ENCODE measurements around the gene WWOX.
A peak's percentile ranks its signal among the peaks of the same experiment; 100 is the strongest.

Gene WWOX

DNA sequence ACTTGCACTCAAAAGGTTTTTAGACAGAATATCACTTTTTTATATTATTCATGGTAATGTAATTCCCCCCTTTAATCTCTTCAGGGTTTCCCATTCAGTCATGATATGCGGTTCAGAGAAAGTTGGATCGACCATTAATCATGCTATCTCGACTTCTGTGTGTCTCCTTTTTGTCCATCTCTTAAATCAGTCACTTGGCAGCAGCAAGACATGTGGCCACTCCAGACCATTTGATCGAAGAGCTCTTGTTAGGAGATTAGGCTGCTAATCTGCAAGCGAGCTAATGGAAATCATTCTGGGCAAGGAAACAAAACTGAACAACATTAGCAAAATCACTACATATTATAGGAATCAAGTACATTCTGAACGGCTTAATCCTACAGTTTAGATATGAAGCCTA is 449.9 kb downstream of the WWOX start:
- H3K4me3 ChIP-seq (ENCODE audit: low read depth, low read length): no peak overlapping the region
- TF ChIP-seq MYC (IDR thresholded peaks at IDR 0.05; ENCODE audit: low read depth, low read length) (no peak), POLR2A (IDR thresholded peaks at IDR 0.05; ENCODE audit: extremely low read depth, insufficient read length) (no peak)
- TF ChIP-seq, protein P1, sequence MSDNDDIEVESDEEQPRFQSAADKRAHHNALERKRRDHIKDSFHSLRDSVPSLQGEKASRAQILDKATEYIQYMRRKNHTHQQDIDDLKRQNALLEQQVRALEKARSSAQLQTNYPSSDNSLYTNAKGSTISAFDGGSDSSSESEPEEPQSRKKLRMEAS (IDR thresholded peaks at IDR 0.05; ENCODE audit: low read depth, low read length): no peak
- TF ChIP-seq, protein P2, sequence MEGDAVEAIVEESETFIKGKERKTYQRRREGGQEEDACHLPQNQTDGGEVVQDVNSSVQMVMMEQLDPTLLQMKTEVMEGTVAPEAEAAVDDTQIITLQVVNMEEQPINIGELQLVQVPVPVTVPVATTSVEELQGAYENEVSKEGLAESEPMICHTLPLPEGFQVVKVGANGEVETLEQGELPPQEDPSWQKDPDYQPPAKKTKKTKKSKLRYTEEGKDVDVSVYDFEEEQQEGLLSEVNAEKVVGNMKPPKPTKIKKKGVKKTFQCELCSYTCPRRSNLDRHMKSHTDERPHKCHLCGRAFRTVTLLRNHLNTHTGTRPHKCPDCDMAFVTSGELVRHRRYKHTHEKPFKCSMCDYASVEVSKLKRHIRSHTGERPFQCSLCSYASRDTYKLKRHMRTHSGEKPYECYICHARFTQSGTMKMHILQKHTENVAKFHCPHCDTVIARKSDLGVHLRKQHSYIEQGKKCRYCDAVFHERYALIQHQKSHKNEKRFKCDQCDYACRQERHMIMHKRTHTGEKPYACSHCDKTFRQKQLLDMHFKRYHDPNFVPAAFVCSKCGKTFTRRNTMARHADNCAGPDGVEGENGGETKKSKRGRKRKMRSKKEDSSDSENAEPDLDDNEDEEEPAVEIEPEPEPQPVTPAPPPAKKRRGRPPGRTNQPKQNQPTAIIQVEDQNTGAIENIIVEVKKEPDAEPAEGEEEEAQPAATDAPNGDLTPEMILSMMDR (IDR thresholded peaks at IDR 0.05; ENCODE audit: low read depth, low read length): no peak
- DNase-seq (ENCODE audit: low read depth): no peak

DNA sequence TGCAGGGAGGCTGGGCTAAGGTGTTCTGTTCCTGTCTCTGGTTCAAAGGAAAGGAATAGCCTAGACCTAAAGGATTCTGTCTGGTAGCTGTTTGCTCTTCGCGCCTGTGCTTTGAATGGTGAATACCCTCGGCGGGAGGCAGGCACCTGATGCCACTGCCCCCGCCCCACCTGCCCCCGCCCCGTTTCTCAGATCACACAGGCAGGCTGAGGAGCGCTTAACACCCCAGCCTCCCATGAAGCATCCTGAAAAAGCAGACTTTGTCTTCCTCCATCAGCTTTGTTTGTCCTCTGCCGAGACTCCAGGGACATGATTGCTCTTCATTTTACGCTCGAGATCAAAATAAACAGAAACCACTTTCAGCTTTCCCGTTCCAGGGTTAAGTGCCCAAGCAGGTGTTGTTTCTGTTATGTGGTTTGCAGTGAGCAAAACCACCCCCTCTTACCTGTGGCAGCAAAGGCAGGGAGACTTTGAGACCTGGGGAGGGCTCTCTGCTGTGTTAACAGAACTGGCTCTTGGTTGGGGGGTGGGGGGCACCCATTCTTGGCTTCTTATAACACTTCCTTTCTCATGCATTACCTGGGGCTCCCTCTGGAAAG is 452.1 kb downstream of the WWOX start:
- TF ChIP-seq POLR2A (IDR thresholded peaks at IDR 0.05; ENCODE audit: extremely low read depth, insufficient read length): no peak
- TF ChIP-seq, protein P2 (IDR thresholded peaks at IDR 0.05; ENCODE audit: low read depth, low read length): no peak
- TF ChIP-seq MYC (IDR thresholded peaks at IDR 0.05; ENCODE audit: low read depth, low read length): no peak
- TF ChIP-seq, protein P1 (IDR thresholded peaks at IDR 0.05; ENCODE audit: low read depth, low read length): no peak
- H3K4me3 ChIP-seq (ENCODE audit: low read depth, low read length): no peak overlapping the region
- no peak for DNase-seq (ENCODE audit: low read depth)

DNA sequence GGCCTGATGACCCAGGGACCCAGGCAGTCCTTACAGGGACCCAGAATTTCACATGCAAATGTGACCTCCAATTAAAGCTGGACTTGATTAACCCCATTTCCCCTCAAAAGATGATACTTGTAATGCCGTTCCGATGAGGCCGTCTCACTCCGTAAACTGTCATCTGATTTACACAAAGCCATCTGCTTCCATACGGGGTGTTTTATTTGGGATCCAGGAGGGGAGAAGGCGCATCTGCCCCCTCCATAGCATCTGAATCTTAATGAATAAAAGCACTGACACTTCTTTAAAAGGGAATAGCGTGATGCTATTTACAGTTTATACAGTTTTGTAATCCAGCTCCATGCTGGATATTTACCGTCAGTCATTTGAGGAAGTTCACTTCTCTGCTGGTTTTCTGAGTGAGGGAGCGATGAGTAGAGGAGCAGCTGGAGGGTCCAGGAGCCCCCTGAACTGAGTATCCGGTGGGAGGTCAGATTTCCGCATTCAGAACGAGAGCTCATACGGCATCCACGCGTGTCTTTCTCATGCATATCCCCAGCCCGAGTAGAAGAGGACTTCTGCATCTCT is 452.7 kb downstream of the WWOX start:
- no peak for DNase-seq (ENCODE audit: low read depth)
- H3K4me3 ChIP-seq (ENCODE audit: low read depth, low read length): no peak overlapping the region
- TF ChIP-seq, protein P1 (IDR thresholded peaks at IDR 0.05; ENCODE audit: low read depth, low read length): no peak
- no peak for TF ChIP-seq MYC (IDR thresholded peaks at IDR 0.05; ENCODE audit: low read depth, low read length)
- TF ChIP-seq POLR2A (IDR thresholded peaks at IDR 0.05; ENCODE audit: extremely low read depth, insufficient read length): no peak

DNA sequence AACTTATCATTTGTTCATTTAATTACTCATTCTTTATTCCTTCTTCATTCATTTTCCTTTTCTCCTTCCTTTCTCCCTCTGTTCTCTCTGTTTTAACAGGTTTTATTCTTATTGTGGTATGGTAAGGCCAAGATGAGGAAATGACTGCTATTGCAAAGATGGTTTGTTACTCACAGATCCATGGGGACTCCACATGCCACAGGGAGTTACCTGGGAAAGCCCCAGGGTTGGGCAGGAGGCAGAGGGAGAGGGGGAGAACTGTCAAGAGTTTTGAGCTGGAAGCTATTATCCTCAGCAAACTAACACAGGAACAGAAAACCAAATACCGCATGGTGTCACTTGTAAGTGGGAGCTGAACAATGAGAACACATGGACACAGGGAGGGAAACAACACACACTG is 453.3 kb downstream of the WWOX start:
- TF ChIP-seq, protein P2 (IDR thresholded peaks at IDR 0.05; ENCODE audit: low read depth, low read length): no peak
- TF ChIP-seq, protein P1 (IDR thresholded peaks at IDR 0.05; ENCODE audit: low read depth, low read length): no peak
- TF ChIP-seq MYC (IDR thresholded peaks at IDR 0.05; ENCODE audit: low read depth, low read length): no peak
- no peak for TF ChIP-seq POLR2A (IDR thresholded peaks at IDR 0.05; ENCODE audit: extremely low read depth, insufficient read length)
- DNase-seq (ENCODE audit: low read depth): no peak
- H3K4me3 ChIP-seq (ENCODE audit: low read depth, low read length): no peak overlapping the region

DNA sequence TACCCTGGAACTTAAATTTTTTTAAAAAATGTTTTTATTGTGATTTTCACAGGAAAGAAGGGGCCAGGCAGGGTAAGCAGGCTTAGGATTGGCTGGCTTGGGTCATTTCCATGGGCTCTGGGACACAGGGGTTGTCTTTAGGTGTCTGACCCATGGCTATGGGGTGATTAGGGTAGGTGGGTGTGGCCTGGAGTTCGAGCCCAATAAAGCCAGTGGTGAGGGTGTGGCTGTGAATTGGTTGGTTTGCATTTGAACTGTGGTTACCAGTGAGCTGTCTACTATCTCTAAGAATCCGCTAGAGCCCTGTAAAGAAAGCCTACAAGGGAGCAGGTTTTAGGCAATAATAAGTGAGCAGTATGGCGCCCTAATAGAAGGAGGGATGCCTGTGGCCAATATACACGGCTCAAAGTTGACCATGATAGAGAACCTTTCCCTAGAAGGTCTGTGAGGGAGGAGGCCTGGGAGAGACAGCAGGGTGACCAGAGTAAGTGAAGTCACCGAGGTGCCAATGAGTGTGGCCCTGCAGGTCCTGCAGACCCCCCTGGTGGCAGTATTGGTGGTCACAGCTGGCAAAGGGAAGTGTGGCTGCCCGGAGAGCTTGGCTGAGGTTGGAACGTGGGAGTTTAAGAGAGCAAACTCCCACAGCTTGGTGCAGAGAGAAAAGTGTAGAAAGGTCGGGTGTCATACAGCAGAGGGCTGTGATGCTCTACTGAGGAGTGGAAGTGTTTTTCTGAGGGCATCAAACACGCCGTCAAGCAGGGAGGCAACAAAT is 454.0 kb downstream of the WWOX start:
- TF ChIP-seq POLR2A (IDR thresholded peaks at IDR 0.05; ENCODE audit: extremely low read depth, insufficient read length): no peak
- TF ChIP-seq, protein P2 (IDR thresholded peaks at IDR 0.05; ENCODE audit: low read depth, low read length): no peak
- no peak for TF ChIP-seq MYC (IDR thresholded peaks at IDR 0.05; ENCODE audit: low read depth, low read length)
- TF ChIP-seq, protein P1 (IDR thresholded peaks at IDR 0.05; ENCODE audit: low read depth, low read length): no peak
- H3K4me3 ChIP-seq (ENCODE audit: low read depth, low read length): no peak overlapping the region
- DNase-seq (ENCODE audit: low read depth): peak; percentile 8

DNA sequence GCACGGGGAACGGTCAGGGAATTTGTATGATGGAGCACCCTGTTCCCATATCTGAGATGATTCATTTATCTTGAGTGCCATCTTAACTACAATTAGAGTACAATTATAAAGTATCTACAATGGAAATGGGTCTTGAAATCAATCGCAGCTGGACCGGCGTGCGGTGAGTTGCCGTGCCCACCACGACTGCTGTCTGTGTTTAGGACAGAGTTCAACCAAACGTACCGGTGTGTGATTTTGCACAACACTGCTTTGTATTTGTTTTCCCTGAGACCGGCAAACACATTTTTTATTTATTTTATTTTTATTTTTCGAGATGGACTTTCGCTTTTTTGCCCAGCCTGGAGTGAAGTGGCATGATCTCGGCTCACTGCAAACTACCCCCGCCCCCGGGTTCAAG is 457.0 kb downstream of the WWOX start:
- TF ChIP-seq, protein P1 (IDR thresholded peaks at IDR 0.05; ENCODE audit: low read depth, low read length): no peak
- TF ChIP-seq, protein P2 (IDR thresholded peaks at IDR 0.05; ENCODE audit: low read depth, low read length): no peak
- H3K4me3 ChIP-seq (ENCODE audit: low read depth, low read length): no peak overlapping the region
- no peak for DNase-seq (ENCODE audit: low read depth)

Measured in NB4 (cell line).